GM12891 (cell line): ENCODE results near the gene NBEA.
"Not testable (repeated sequence)": the region's sequence is repeated elsewhere in the genome, so short reads cannot be mapped to it uniquely, and the experiment has no call there.

Source experiments
- POLR2A ChIP-seq: IDR thresholded peaks from 2 replicates; pipeline ENCODE4 v1.6.1; 2011; ENCODE audit warnings: low read depth, low read length, control low read depth
- POLR2AphosphoS5 ChIP-seq: IDR thresholded peaks from 2 replicates; pipeline ENCODE4 v1.6.1; 2011; ENCODE audit warnings: low read depth, low read length, control low read depth
- POU2F2 ChIP-seq: IDR thresholded peaks from 2 replicates; pipeline ENCODE4 v1.6.1; 2011; ENCODE audit warnings: low read depth, mild to moderate bottlenecking, control low read depth, low read length, moderate library complexity
- SPI1 ChIP-seq: IDR thresholded peaks from 2 replicates; pipeline ENCODE4 v1.6.1; 2011; ENCODE audit warnings: low read depth, low read length, control low read depth
- TAF1 ChIP-seq: IDR thresholded peaks from 2 replicates; pipeline ENCODE4 v1.6.1; 2011; ENCODE audit warnings: low read depth, low read length, control low read depth

DNA sequence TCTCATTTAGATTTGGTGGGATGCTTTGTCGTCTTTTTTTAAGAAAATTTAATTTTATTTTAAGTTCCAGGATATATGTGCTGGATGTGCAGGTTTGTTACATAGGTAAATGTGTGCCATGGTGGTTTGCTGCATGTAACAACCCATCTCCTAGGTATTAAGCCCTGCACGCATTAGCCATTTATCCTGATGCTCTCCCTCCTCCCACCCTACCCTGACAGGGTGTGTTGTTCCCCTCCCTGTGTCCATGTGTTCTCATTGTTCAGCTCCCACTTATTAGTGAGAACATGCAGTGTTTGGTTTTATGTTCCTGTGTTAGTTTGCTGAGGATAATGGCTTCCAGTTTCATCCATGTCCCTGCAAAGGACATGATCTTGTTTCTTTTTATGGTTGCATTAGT lies 61.7 kb downstream of the NBEA start:
- not testable (repeated sequence) for TF ChIP-seq TAF1, POLR2A, SPI1, POLR2AphosphoS5, POU2F2
